HepG2 (cell line): Measurements from ENCODE around the gene TSHZ1. TPM values are rescaled to one million over a fixed set of nuclear protein-coding genes. Genes with fewer than 3 reads are reported as not detected.

Experiments used
- ATAC-seq: fragments of 200-7000 bp; cut with Tn5 transposase; 3 replicates; pipeline ENCODE4 v1.9.1; 2020; ENCODE audit warnings: mild to moderate bottlenecking, moderate library complexity
- BruUV-seq: library from RNA; stranded (reverse); fragments of 400-500 nt; replicated peaks from 2 replicates; lab custom pipeline; 2021; lab: Mats Ljungman, UMichigan
- CTCF ChIA-PET: fragments of 300-600 bp; formaldehyde crosslinking; extraction: SDS; loops from one replicate; lab custom pipeline; 2021; ENCODE audit warnings: low total read pairs, inconsistent platforms, low intra/inter-chr PET ratio; lab: Yijun Ruan, JAX
- POLR2A ChIA-PET: fragments of 350-600 bp; sonication (Branson Sonifier 250); formaldehyde crosslinking; loops from one replicate; lab custom pipeline; 2020; ENCODE audit warnings: antibody characterized with exemption, inconsistent platforms; lab: Yijun Ruan, JAX
- DNase-seq: peaks from one replicate; pipeline ENCODE4 v3.0.0-alpha.2; 2015; ENCODE audit warnings: low spot score
- FAIRE-seq: peaks from 3 replicates; lab custom pipeline; 2011; peaks lifted over from hg19 to GRCh38; lab: Jason Lieb, UNC
- H2AFZ ChIP-seq: one replicate; pipeline ENCODE4 v1.6.1; 2011; ENCODE audit warnings: low read length, inconsistent platforms
- H3K27ac ChIP-seq: fragments of 300-600 bp; 3 replicates; pipeline ENCODE4 v1.8.0; 2011; ENCODE audit warnings: mixed run types, mild to moderate bottlenecking, mixed read lengths, low read length, inconsistent platforms; ENCODE audit not compliant: insufficient read depth; ENCODE audit errors: extremely low read length
- H3K27me3 ChIP-seq, 2 experiments: fragments of 200-600 bp in 1 of 2; 2 replicates in 1 of 2; 3 replicates in 1 of 2; pipeline versions ENCODE4 v1.6.0 to v1.8.0; 2011; ENCODE audit warnings: low read length in 2 of 2, mild to moderate bottlenecking in 2 of 2, moderate library complexity in 2 of 2, inconsistent platforms in 1 of 2; ENCODE audit not compliant: insufficient read depth in 2 of 2, control insufficient read depth in 1 of 2
- H3K36me3 ChIP-seq, 2 experiments: fragments of 200-600 bp in 1 of 2; replicated peaks in 1 of 2; 2 replicates in 1 of 2; 3 replicates in 1 of 2; pipeline versions ENCODE4 v1.5.1 to v1.8.0; 2011; ENCODE audit warnings: low read length in 2 of 2, inconsistent platforms in 1 of 2; ENCODE audit not compliant: insufficient read depth in 2 of 2, control insufficient read depth in 1 of 2
- H3K4me1 ChIP-seq: 2 replicates; pipeline ENCODE4 v1.5.1; 2012; ENCODE audit warnings: low read length, inconsistent platforms; ENCODE audit not compliant: insufficient read depth
- H3K4me2 ChIP-seq: 2 replicates; pipeline ENCODE4 v1.6.0; 2011; ENCODE audit warnings: low read depth, low read length, inconsistent platforms
- H3K4me3 ChIP-seq, 3 experiments: fragments of 200-600 bp in 1 of 3; sonication (generic), shearing (Covaris generic) in 1 of 3; replicated peaks in 1 of 3; 2 replicates each; pipeline ENCODE4 v1.5.1; 2011 to 2016; ENCODE audit warnings: low read length in 3 of 3, inconsistent platforms in 2 of 3, low read depth in 2 of 3, mild to moderate bottlenecking in 2 of 3, control low read depth in 1 of 3, mixed read lengths in 1 of 3; ENCODE audit not compliant: insufficient read depth in 1 of 3
- H3K79me2 ChIP-seq: one replicate; pipeline ENCODE4 v1.6.1; 2011; ENCODE audit warnings: low read length, inconsistent platforms; ENCODE audit not compliant: insufficient read depth
- H3K9ac ChIP-seq: 2 replicates; pipeline ENCODE4 v1.6.0; 2011; ENCODE audit warnings: mild to moderate bottlenecking, low read depth, low read length, inconsistent platforms; ENCODE audit not compliant: insufficient read depth
- H3K9me3 ChIP-seq: 2 replicates; pipeline ENCODE4 v1.5.1; 2012; ENCODE audit warnings: mild to moderate bottlenecking, low read length
- H4K20me1 ChIP-seq: 2 replicates; pipeline ENCODE4 v1.6.0; 2011; ENCODE audit warnings: inconsistent platforms, mild to moderate bottlenecking, low read length, moderate library complexity; ENCODE audit not compliant: insufficient read depth
- ASH2L ChIP-seq: fragments of 300-600, 200-600 bp; sonication (generic); IDR thresholded peaks from 2 replicates; pipeline ENCODE4 v1.7.0; 2017; ENCODE audit warnings: low read depth, mild to moderate bottlenecking, moderate library complexity, mixed read lengths, low read length; ENCODE audit not compliant: insufficient read length
- CBX1 ChIP-seq: IDR thresholded peaks from one replicate; pipeline ENCODE4 v1.6.1; 2016; ENCODE audit warnings: antibody characterized with exemption, low read depth
- CHCHD3 ChIP-seq: sonication (generic); formaldehyde crosslinking; IDR thresholded peaks from 2 replicates; pipeline ENCODE4 v1.8.0; 2022; ENCODE audit warnings: mild to moderate bottlenecking, missing genetic modification reagents, moderate library complexity
- GATAD2A ChIP-seq: IDR thresholded peaks from 2 replicates; pipeline ENCODE4 v1.6.1; 2016
- GTF3A ChIP-seq: sonication (generic); formaldehyde crosslinking; conservative IDR thresholded peaks from 2 replicates; pipeline ENCODE4 v1.4.0; 2020; ENCODE audit warnings: mild to moderate bottlenecking, missing genetic modification reagents
- PAXIP1 ChIP-seq: sonication (generic); formaldehyde crosslinking; conservative IDR thresholded peaks from 2 replicates; pipeline ENCODE4 v1.4.0; 2020; ENCODE audit warnings: mild to moderate bottlenecking, missing genetic modification reagents, moderate library complexity
- TRIM24 ChIP-seq: sonication (generic); formaldehyde crosslinking; IDR thresholded peaks from 2 replicates; pipeline ENCODE4 v1.8.0; 2022; ENCODE audit warnings: mild to moderate bottlenecking, missing genetic modification reagents
- ZFYVE20 ChIP-seq: sonication (generic); formaldehyde crosslinking; IDR thresholded peaks from 2 replicates; pipeline ENCODE4 v1.8.0; 2023; ENCODE audit warnings: low read depth, mild to moderate bottlenecking, moderate library complexity, missing genetic modification reagents, borderline replicate concordance
- WGBS: methylation state at CpG from one replicate; pipeline ENCODE4 v1.1.6; 2017; ENCODE audit warnings: low lambda C conversion rate; 5-methylcytosine and 5-hydroxymethylcytosine counted together
- in situ Hi-C: cut with HindIII; loops from 2 replicates; pipeline ENCODE4 v1.10.0; 2017; ENCODE audit warnings: low pct_unique_long_range_greater_than_20kb; ENCODE audit not compliant: extremely low pct_ligation_motif_present
- intact Hi-C: fragments of 100-400 bp; cut with micrococcal nuclease; formaldehyde crosslinking; loops from one replicate; pipeline ENCODE4 v1.10.0; 2022; ENCODE audit not compliant: unreplicated experiment
- polyA plus RNA-seq, 8 experiments: library from polyadenylated mRNA; depleted of rRNA in 3 of 8; stranded (reverse) in 7 of 8; unstranded in 1 of 8; fragments of >200 nt; fragmentation: Illumina TruSeq in 4 of 8; extraction: Trizol in 4 of 8; gene quantifications; 2 replicates each; pipeline versions ENCODE4 v1.2.1 to v1.2.3, GENCODE V29; 2011 to 2016; ENCODE audit warnings: low read depth in 4 of 8, missing spikeins in 1 of 8, mixed read lengths in 1 of 8; ENCODE audit not compliant: insufficient read depth in 1 of 8
- total RNA-seq, 5 experiments: library from RNA; depleted of rRNA; stranded (reverse); fragments of >200 nt; fragmentation: Illumina TruSeq; extraction: Trizol; gene quantifications; 2 replicates each; pipeline ENCODE4 v1.2.3, GENCODE V29; 2016; ENCODE audit warnings: low read depth in 1 of 5

Gene TSHZ1
- total and polyA plus RNA-seq, 2 of the 13 experiments (the other 11 are each of a cell fraction or from before 2014, with no cell fraction given) = 2.5 to 2.7 TPM

GRCh38 chr18:75167759-75168618 lies 42.6 kb upstream of the TSHZ1 start (continued):
- no peak for TF ChIP-seq PAXIP1 (CRISPR knock-in tag)
- no peak for TF ChIP-seq CBX1
- no peak for TF ChIP-seq GTF3A
- no peak for TF ChIP-seq ZFYVE20 (CRISPR knock-in tag)
- TF ChIP-seq GATAD2A = no peak

GRCh38 chr18:75168619-75169018 lies 42.0 kb upstream of the TSHZ1 start:
- H3K27ac ChIP-seq = no peak overlapping the region
- ChIA-PET CTCF (no interaction called here), POLR2A (no interaction called here)
- H3K4me3 ChIP-seq = no peak overlapping the region
- TF ChIP-seq ASH2L (no peak), TRIM24 (CRISPR knock-in tag) (no peak), CHCHD3 (CRISPR knock-in tag) (no peak)
- no peaks in the 10 kb centered on the region for H3K9me3 ChIP-seq
- H3K9ac ChIP-seq = no peak overlapping the region
- no peak overlapping the region for H3K4me2 ChIP-seq
- DNase-seq (no peak), FAIRE-seq (no peak), ATAC-seq (no peak)
- 31% methylated on average over 7 of the region's 7 CpGs for WGBS
- intact Hi-C loops = no loop called here
- no TSS peak for BruUV-seq
- in situ Hi-C loops = loop anchor here (25.0 kb wide), 1 partner anchor 319 kb away; no protein-coding TSS in a partner anchor
- H2AFZ ChIP-seq = no peak overlapping the region
- peaks cover 3 to 27% of the 10 kb centered on the region in 2 experiments; a peak in 4 of 5 replicates for H3K27me3 ChIP-seq
- H3K79me2 ChIP-seq = no peaks in the 10 kb centered on the region
- no peaks in the 10 kb centered on the region for H4K20me1 ChIP-seq
- no peaks in the 10 kb centered on the region for H3K36me3 ChIP-seq
- H3K4me1 ChIP-seq = peaks cover 11% of the 10 kb centered on the region
